ENCODE results near the gene ACOX2. TPM values are rescaled to one million over a fixed set of nuclear protein-coding genes. Genes with fewer than 3 reads are reported as not detected.

The ACOX2 gene
- total RNA-seq, 1 experiment from 2014 or later = 3.2 TPM

- Histone ChIP-seq H3K36me3 (ENCODE audit: control insufficient read depth, insufficient read depth, low read length) (no peaks in the 10 kb centered on the region), H3K4me3 (ENCODE audit: low read depth in 2 of 2, low read length in 2 of 2) (peak overlapping the region in 1 of 2 experiments; percentile 34; a peak in 2 of 4 replicates), H3K4me1 (ENCODE audit: control insufficient read depth, insufficient read depth, low read length) (peaks cover 9% of the 10 kb centered on the region), H3K27me3 (ENCODE audit: control insufficient read depth, insufficient read depth, low read length) (no peaks in the 10 kb centered on the region), H3K27ac (ENCODE audit: low read length) (peak overlapping the region; percentile 42), H3K9me3 (ENCODE audit: control insufficient read depth, insufficient read depth, low read depth, low read length) (no peaks in the 10 kb centered on the region)
- BruUV-seq (replicated peaks) = no TSS peak
- in situ Hi-C loops (cut with HindIII; ENCODE audit: low pct_unique_long_range_greater_than_20kb, low sequenced_read_pairs) (no loop called here), intact Hi-C loops (cut with micrococcal nuclease; ENCODE audit: unreplicated experiment) (no loop called here)
- DNase-seq (ENCODE audit: low read depth, low spot score) = no peak
- TF ChIP-seq SIN3A (IDR thresholded peaks at IDR 0.05; ENCODE audit: borderline replicate concordance, insufficient read depth, low read depth, low read length) = no peak
- TF ChIP-seq CTCF (IDR thresholded peaks at IDR 0.05) = peak; percentile 92
- no peak for TF ChIP-seq POLR2AphosphoS5 (IDR thresholded peaks at IDR 0.05; ENCODE audit: low read depth, low read length)
- peak; percentile 97 for ATAC-seq
- CTCF ChIA-PET = no interaction called here
- POLR2A ChIA-PET = no interaction called here
Observed at GRCh38 chr3:58463181-58463941, 73.6 kb downstream of the ACOX2 start.

- Histone ChIP-seq H3K36me3 (ENCODE audit: control insufficient read depth, insufficient read depth, low read length) (no peaks in the 10 kb centered on the region), H3K27ac (ENCODE audit: low read length) (peak overlapping the region; percentile 42; the same call in 1 of the 2 replicates), H3K27me3 (ENCODE audit: control insufficient read depth, insufficient read depth, low read length) (no peaks in the 10 kb centered on the region), H3K4me3 (ENCODE audit: low read depth in 2 of 2, low read length in 2 of 2) (no peak overlapping the region), H3K4me1 (ENCODE audit: control insufficient read depth, insufficient read depth, low read length) (peaks cover 9% of the 10 kb centered on the region), H3K9me3 (ENCODE audit: control insufficient read depth, insufficient read depth, low read depth, low read length) (no peaks in the 10 kb centered on the region)
- in situ Hi-C loops (cut with HindIII; ENCODE audit: low pct_unique_long_range_greater_than_20kb, low sequenced_read_pairs) = no loop called here
- BruUV-seq (replicated peaks) = no TSS peak
- CTCF ChIA-PET = no interaction called here
- no peak for TF ChIP-seq CTCF (IDR thresholded peaks at IDR 0.05)
- no peak for TF ChIP-seq POLR2AphosphoS5 (IDR thresholded peaks at IDR 0.05; ENCODE audit: low read depth, low read length)
- no peak for TF ChIP-seq TCF7L2 (IDR thresholded peaks at IDR 0.05; ENCODE audit: low read depth, low read length)
- TF ChIP-seq REST (IDR thresholded peaks at IDR 0.05; ENCODE audit: insufficient read depth in 1 of 2, low read depth in 2 of 2, low read length in 1 of 2) = no peak
- TF ChIP-seq SIN3A (IDR thresholded peaks at IDR 0.05; ENCODE audit: borderline replicate concordance, insufficient read depth, low read depth, low read length) = no peak
- no peak for DNase-seq (ENCODE audit: low read depth, low spot score)
- POLR2A ChIA-PET = no interaction called here
- intact Hi-C loops (cut with micrococcal nuclease; ENCODE audit: unreplicated experiment) = no loop called here
- peak; percentile 13; the same call in 1 of the 2 replicates for ATAC-seq
Observed at GRCh38 chr3:58462829-58463180, 74.2 kb downstream of the ACOX2 start.
